NT2/D1 (cell line): ENCODE measurements around the gene SLC36A4.
A peak's percentile ranks its signal among the peaks of the same experiment; 100 is the strongest.

ENCODE experiments used
- DNase-seq: peaks from one replicate; pipeline ENCODE4 v3.0.0-alpha.2; 2011; ENCODE audit warnings: low read depth, low spot score
- H3K27me3 ChIP-seq: 2 replicates; pipeline ENCODE4 v1.6.0; 2011; ENCODE audit warnings: mild to moderate bottlenecking; ENCODE audit not compliant: insufficient read length, insufficient read depth
- H3K36me3 ChIP-seq: 2 replicates; pipeline ENCODE4 v1.6.1; 2011; ENCODE audit warnings: mild to moderate bottlenecking, low read length, mixed read lengths; ENCODE audit not compliant: insufficient read depth, insufficient read length
- H3K4me1 ChIP-seq: 2 replicates; pipeline ENCODE4 v1.5.1; 2011; ENCODE audit not compliant: insufficient read depth, insufficient read length
- H3K4me3 ChIP-seq: 2 replicates; pipeline ENCODE4 v1.5.1; 2011; ENCODE audit warnings: low read depth; ENCODE audit not compliant: insufficient read length
- H3K9ac ChIP-seq: 2 replicates; pipeline ENCODE4 v1.6.0; 2011; ENCODE audit warnings: low read depth; ENCODE audit not compliant: insufficient read length
- H3K9me3 ChIP-seq: 2 replicates; pipeline ENCODE4 v1.5.1; 2011; ENCODE audit warnings: mild to moderate bottlenecking, low read length; ENCODE audit not compliant: insufficient read depth
- SUZ12 ChIP-seq: IDR thresholded peaks from 2 replicates; pipeline ENCODE4 v1.6.1; 2011; ENCODE audit not compliant: insufficient read length, insufficient read depth; ENCODE audit errors: extremely low read depth
- YY1 ChIP-seq: IDR thresholded peaks from 2 replicates; pipeline ENCODE4 v1.6.1; 2011; ENCODE audit not compliant: insufficient read length, insufficient read depth
- ZNF274 ChIP-seq: IDR thresholded peaks from 2 replicates; pipeline ENCODE4 v1.6.1; 2011; ENCODE audit warnings: mild to moderate bottlenecking, low read depth, low read length

SLC36A4 gene

DNA sequence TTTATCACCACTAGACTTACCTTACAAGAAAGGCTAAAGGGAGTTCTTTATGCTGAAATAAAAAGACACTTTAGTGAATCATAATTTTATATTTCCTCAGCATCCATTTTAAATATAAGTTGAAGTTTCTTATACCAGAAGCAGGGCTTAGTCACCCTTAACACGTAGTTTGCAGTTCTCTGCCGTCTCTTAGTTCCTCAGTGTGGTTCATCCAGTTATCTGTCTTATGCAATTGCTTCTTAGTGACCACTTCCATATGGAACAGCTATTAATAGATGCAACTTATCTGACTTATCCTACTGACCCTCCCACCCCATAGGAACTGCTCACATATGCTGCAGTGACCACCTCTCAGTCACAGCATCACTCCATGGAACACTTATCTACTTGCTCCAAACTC, 11.7 kb upstream of the SLC36A4 start:
- no peak overlapping the region for H3K4me3 ChIP-seq
- H3K27me3 ChIP-seq = no peaks in the 10 kb centered on the region
- no peak overlapping the region for H3K9ac ChIP-seq
- H3K4me1 ChIP-seq = no peaks in the 10 kb centered on the region
- peaks cover 3% of the 10 kb centered on the region; the same call in 1 of the 2 replicates for H3K9me3 ChIP-seq
- H3K36me3 ChIP-seq = no peaks in the 10 kb centered on the region
- TF ChIP-seq YY1 = no peak
- TF ChIP-seq ZNF274 = no peak
- TF ChIP-seq SUZ12 = no peak
- no peak for DNase-seq

DNA sequence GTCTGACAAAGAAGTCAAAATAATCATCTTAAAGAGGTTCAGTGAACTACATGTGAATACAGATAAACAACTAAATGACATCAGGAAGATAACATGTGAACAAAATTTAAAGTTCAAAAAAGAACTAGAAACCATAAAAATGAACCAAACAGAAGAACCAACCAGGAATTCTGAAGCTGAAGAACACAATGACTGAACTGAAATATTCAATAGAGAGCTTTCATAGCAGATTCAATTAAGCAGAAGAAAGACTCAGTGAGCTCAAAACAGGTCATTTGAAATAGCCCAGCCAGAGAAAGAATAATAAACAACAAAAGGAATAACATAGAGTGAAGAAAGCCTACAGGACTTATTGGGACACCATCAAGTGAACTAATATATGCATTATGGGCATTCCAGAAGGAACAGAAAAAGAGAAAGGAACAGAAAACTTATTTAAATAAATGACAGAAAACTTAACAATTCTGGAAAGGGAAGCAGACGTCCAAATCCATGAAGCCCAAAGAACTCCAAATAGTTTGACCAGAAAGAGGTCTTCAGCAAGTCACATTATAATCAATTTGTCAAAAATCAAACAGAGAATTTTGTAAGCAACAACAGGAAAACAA, 11.0 kb upstream of the SLC36A4 start:
- Histone ChIP-seq H3K36me3 (no peaks in the 10 kb centered on the region), H3K4me3 (no peak overlapping the region), H3K9ac (no peak overlapping the region), H3K4me1 (no peaks in the 10 kb centered on the region), H3K9me3 (peaks cover 3% of the 10 kb centered on the region; the same call in 1 of the 2 replicates), H3K27me3 (no peaks in the 10 kb centered on the region)
- no peak for TF ChIP-seq YY1
- no peak for TF ChIP-seq SUZ12
- TF ChIP-seq ZNF274 = no peak
- no peak for DNase-seq

DNA sequence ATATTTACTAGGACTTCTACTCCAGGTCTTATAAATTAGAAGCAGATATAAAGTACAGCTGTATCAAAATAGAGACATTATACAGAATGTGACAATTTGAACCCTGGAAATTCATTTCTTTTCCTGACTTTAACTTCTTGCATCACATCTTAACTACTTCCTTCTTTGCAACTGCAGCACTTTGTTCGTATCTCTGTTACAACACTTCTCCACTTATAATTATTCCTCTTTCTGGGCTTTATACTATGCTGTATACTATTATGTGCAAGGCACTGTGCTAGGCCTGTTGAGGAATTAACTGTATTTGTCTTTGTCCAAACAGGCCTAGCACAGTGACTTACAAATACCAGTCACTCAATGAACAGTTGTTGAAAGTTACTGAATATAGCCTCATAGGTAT, 1.8 kb upstream of the SLC36A4 start:
- H3K4me1 ChIP-seq = no peaks in the 10 kb centered on the region
- no peak for TF ChIP-seq YY1
- TF ChIP-seq SUZ12 = no peak
- no peak for TF ChIP-seq ZNF274
- H3K9ac ChIP-seq = no peak overlapping the region
- no peaks in the 10 kb centered on the region for H3K27me3 ChIP-seq
- no peak for DNase-seq
- no peaks in the 10 kb centered on the region for H3K36me3 ChIP-seq
- no peak overlapping the region for H3K4me3 ChIP-seq
- H3K9me3 ChIP-seq = no peaks in the 10 kb centered on the region

DNA sequence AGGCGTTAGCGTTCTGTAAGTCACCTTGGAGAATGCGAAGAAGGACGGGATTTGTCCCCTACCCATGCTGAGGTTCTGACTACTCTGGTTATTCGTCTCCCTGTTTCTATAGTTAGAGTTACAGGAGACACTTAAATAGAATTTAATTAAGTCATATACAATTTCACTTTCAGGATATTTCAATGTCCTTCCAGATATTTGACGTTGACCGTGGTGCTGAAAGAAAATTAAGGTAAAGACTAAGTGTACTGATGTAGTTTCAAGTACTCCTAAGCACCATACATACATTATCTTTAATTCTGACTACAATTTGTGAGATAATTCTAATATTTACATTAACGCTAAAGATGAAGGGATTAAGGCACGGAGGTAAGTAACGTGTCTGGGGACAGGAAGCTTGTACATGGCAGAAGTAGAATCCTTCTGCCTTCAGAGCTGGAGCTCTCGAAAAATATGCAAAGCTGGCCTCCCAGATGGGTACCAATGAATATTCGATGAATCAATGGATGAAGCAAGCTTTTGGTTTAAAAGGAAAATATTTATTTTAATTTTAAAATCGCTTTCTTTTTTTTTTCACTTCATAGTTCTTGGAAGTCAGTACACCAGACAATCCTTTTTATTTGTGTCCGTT, 539 bp upstream of the SLC36A4 start:
- no peak for DNase-seq
- no peaks in the 10 kb centered on the region for H3K27me3 ChIP-seq
- H3K9me3 ChIP-seq = no peaks in the 10 kb centered on the region
- no peaks in the 10 kb centered on the region for H3K4me1 ChIP-seq
- TF ChIP-seq YY1 = no peak
- no peak for TF ChIP-seq SUZ12
- H3K36me3 ChIP-seq = no peaks in the 10 kb centered on the region
- peak overlapping the region; percentile 30 for H3K4me3 ChIP-seq
- peak overlapping the region; percentile 70 for H3K9ac ChIP-seq

DNA sequence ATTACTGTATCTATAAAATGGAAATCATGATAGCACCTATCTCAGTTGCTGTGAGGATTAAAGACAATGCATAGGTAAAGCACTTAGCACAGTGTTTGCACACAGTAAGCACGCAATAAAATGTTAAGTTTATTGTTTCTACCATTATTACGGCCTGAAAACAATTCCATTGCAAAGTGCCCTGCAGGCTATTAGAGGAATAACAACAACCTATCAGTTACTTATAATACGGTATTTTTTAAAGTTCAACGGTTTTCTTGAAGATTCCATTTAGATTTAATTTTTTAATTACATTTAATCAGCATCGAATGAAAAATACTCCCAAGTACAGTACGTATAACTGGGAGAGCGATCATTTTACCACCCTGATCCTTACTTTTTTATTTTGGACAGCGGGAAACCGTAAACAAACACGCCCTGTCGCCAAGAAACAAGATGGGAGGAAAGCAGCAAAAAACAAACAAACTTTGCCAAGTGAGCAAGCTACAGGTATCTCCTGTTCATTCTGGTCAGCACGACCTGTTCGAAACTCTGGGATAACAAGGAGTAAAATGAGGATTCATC, 893 bp downstream of the SLC36A4 start:
- H3K4me3 ChIP-seq = peak overlapping the region; percentile 76
- H3K36me3 ChIP-seq = no peaks in the 10 kb centered on the region
- H3K9me3 ChIP-seq = no peaks in the 10 kb centered on the region
- H3K9ac ChIP-seq = peak overlapping the region; percentile 92
- TF ChIP-seq ZNF274 (no peak), YY1 (no peak), SUZ12 (no peak)
- H3K27me3 ChIP-seq = no peaks in the 10 kb centered on the region
- DNase-seq = no peak
- H3K4me1 ChIP-seq = no peaks in the 10 kb centered on the region

DNA sequence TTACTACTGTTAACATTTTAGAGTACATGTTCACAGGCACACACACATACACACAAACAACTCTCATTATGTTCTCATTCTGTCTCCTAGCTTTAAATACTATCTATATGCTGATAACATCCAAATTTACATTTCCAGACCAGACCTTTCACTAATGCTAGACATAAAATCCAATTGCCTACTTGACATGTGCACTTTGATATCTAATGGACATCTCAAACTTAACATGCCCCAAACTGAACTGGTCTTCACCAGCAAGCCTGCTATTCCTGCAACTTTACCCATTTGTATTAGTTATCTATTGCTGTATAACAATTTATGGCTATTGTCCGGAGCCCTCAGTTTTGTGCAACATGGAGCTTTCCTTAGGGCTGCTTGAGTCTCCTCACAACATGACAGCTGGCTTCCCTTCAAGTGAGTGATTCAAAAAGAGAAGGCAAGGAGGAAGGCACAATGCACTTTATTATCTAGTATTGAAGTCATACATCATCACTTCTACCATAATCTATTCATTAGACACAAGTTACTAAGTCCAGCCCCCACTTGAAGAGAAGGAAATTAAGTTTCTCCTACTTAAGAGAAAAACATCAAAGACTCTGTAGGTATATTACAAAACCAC, 3.0 kb downstream of the SLC36A4 start:
- TF ChIP-seq YY1 = no peak
- no peak for TF ChIP-seq ZNF274
- TF ChIP-seq SUZ12 = no peak
- Histone ChIP-seq H3K36me3 (no peaks in the 10 kb centered on the region), H3K27me3 (no peaks in the 10 kb centered on the region), H3K4me3 (no peak overlapping the region), H3K9ac (no peak overlapping the region), H3K4me1 (no peaks in the 10 kb centered on the region), H3K9me3 (no peaks in the 10 kb centered on the region)
- DNase-seq = no peak

DNA sequence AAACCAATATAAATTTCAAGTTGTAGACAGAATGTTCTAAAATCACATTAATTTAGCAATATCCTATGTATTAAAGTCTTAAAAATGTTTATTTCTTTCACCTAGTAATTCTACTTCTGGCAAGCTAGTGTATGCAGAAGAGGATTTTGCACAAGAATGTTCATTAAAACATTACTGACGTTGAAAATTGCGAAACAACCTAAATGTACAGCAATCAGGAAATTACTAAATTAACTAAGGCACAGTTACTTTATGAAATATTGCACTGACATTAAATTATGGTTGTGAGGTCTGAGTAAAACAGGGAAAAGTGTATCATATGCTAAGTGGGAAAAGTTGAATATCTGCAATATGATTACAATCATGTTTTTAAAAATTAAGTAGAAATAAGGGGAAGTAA, 4.1 kb downstream of the SLC36A4 start:
- 0 out of 2 replicates have a peak, but pooled peaks cover 1% of the 10 kb centered on the region for H3K9me3 ChIP-seq
- H3K36me3 ChIP-seq = no peaks in the 10 kb centered on the region
- TF ChIP-seq SUZ12 = no peak
- no peak for TF ChIP-seq YY1
- TF ChIP-seq ZNF274 = no peak
- no peak for DNase-seq
- no peaks in the 10 kb centered on the region for H3K4me1 ChIP-seq
- H3K9ac ChIP-seq = no peak overlapping the region
- no peak overlapping the region for H3K4me3 ChIP-seq
- no peaks in the 10 kb centered on the region for H3K27me3 ChIP-seq
